ENCODE measurements around the gene KCNIP1. TPM values are rescaled to one million over a fixed set of nuclear protein-coding genes. Genes with fewer than 3 reads are reported as not detected.

Gene KCNIP1
- total RNA-seq, 4 donors from 2014 or later: 0.97 to 1.7 TPM; not detected in 2

DNA sequence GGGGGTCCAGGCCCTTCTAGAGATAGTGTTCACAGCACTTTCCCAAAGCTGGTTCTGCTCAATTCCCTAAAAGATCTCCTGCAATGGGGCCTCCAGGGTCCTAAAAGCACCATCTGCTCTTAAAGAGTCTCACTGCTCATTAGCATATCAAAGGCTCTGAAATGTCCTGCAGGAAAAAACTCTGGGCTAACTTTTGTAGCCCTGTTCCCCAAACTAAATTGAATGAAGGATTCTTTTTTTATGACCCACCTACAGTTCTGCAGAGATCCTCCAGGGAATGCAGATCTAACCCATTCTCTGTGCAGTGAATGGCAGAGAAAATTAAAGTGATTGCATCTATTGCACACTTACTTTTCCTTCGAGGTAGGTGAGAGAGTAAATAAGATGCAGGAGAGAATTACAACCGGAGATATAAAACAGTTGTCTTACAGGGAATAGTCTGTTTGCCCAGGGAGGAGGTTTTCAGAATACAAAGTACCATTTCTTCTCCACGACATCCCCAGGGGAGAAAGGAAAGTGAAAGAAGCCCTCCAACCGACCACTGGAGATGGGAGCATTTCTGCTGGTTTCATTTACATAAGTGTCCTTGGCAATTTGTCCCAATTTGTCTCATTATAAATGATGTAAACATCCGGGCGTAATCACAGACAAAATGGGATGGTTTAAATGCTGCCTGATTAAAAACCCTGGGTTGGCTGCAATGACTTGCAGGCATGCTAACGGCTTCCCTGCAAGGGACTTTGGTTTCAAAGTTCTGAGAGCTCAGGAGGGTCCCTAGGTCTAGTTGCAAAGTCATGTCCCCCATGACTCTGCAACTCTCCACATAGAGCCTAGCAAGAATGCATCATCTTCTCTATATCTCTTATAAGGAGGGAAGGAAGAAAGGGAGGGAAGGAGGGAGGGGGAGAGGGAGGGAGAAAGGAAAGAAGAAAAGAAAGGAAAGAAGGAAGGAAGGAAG, 114.0 kb downstream of the KCNIP1 start:
- intact Hi-C loops (cut with DNase I): no loop called here
- no peak for TF ChIP-seq POLR2A (IDR thresholded peaks at IDR 0.05; ENCODE audit: low read depth)
- no peak for TF ChIP-seq EP300 (IDR thresholded peaks at IDR 0.05)
- TF ChIP-seq, protein P1, sequence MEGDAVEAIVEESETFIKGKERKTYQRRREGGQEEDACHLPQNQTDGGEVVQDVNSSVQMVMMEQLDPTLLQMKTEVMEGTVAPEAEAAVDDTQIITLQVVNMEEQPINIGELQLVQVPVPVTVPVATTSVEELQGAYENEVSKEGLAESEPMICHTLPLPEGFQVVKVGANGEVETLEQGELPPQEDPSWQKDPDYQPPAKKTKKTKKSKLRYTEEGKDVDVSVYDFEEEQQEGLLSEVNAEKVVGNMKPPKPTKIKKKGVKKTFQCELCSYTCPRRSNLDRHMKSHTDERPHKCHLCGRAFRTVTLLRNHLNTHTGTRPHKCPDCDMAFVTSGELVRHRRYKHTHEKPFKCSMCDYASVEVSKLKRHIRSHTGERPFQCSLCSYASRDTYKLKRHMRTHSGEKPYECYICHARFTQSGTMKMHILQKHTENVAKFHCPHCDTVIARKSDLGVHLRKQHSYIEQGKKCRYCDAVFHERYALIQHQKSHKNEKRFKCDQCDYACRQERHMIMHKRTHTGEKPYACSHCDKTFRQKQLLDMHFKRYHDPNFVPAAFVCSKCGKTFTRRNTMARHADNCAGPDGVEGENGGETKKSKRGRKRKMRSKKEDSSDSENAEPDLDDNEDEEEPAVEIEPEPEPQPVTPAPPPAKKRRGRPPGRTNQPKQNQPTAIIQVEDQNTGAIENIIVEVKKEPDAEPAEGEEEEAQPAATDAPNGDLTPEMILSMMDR (IDR thresholded peaks at IDR 0.05): no peak
- no peak for TF ChIP-seq POLR2AphosphoS5 (IDR thresholded peaks at IDR 0.05)
- H3K36me3 ChIP-seq: no peaks in the 10 kb centered on the region
- H3K27me3 ChIP-seq: peaks cover 0 to 5% (median 0%) of the 10 kb centered on the region in 4 donors
- DNase-seq (ENCODE audit: extremely low spot score): no peak
- H3K9me3 ChIP-seq: no peaks in the 10 kb centered on the region
- peaks cover 0 to 7% (median 0%) of the 10 kb centered on the region in 4 donors for H3K4me1 ChIP-seq
- H3K4me3 ChIP-seq: no peak overlapping the region
- H3K27ac ChIP-seq (replicated peaks in 1 of 4): no peak overlapping the region
- 50% methylated on average over 7 of the region's 7 CpGs for WGBS

DNA sequence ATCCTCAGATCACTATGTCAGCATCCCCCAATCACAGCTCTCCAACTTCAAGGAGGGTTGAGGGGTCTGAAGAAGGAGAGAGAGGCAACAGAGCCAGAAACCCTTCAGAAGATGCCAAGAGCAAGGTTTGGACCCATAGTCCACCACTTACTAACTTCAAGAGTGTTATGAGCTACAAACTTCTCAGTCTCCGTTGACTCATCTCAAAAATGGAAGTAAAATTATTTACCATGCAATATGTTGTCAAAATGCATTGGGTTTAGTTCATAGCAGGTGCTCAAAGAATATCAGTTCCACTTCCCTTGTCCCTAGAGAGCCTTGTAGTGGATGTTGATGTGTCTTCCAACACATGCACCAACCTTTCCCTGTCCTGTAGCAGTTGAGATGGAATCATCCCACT, 116.0 kb downstream of the KCNIP1 start:
- WGBS: 77% methylated on average over 1 of the region's 1 CpG
- intact Hi-C loops (cut with DNase I): no loop called here
- Histone ChIP-seq H3K27ac (replicated peaks in 1 of 4) (no peak overlapping the region), H3K4me3 (no peak overlapping the region), H3K9me3 (no peaks in the 10 kb centered on the region), H3K4me1 (peaks cover 0 to 3% (median 0%) of the 10 kb centered on the region in 4 donors), H3K36me3 (no peaks in the 10 kb centered on the region), H3K27me3 (peaks cover 0 to 4% (median 0%) of the 10 kb centered on the region in 4 donors)
- DNase-seq (ENCODE audit: extremely low spot score): no peak
- TF ChIP-seq POLR2A (IDR thresholded peaks at IDR 0.05; ENCODE audit: low read depth) (no peak), POLR2AphosphoS5 (IDR thresholded peaks at IDR 0.05) (no peak), EP300 (IDR thresholded peaks at IDR 0.05) (no peak)
- TF ChIP-seq, protein P1 (IDR thresholded peaks at IDR 0.05): no peak

DNA sequence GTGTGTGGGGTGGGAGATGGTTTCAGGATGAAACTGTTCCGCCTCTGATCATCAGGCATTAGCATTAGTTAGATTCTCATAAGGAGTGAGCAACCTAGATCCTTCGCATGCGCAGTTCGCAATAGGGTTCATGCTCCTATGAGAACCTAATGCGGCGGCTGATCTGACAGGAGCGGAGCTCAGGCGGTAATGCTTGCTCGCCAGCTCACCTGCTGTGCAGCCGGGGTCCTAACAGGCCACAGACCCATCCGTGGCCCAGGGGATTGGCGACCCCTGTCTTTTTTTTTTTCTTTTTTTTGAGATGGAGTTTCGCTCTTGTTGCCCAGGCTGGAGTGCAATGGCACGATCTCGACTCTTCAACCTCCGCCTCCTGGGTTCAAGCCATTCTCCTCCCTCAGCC, 119.1 kb downstream of the KCNIP1 start:
- no peak for TF ChIP-seq POLR2AphosphoS5 (IDR thresholded peaks at IDR 0.05)
- TF ChIP-seq EP300 (IDR thresholded peaks at IDR 0.05): no peak
- no peak for TF ChIP-seq POLR2A (IDR thresholded peaks at IDR 0.05; ENCODE audit: low read depth)
- TF ChIP-seq, protein P1 (IDR thresholded peaks at IDR 0.05): no peak
- intact Hi-C loops (cut with DNase I): no loop called here

DNA sequence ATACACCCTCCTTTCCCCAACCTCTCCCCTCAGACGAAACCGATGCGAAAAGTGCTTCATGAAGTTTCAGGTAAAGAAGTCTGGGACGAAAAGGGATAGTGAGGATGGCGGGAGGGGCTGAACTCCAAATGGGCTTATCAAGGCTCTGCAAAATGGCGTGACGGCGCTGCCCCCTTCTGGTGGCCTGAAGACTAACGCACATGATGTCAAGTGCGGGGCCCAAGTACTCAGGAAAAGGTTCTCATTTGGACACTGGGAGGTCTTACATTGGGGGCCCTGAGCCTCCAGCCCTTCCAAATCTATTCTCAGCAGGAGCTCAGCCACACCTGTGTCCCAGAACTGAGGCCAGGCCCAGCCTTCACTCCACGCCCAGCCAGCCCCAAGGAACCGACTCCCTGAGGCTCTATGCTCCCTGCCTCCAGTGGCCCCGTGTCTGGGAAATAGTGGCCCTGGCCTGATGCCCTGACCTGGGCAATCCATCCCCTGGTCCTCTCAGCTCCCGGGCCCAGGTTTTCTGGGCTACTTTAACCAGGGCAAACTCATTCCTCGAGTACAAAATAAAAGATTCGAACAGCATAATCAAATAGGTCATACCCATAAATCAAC, 119.9 kb downstream of the KCNIP1 start:
- Histone ChIP-seq H3K4me3 (no peak overlapping the region), H3K9me3 (no peaks in the 10 kb centered on the region), H3K4me1 (no peaks in the 10 kb centered on the region), H3K27ac (replicated peaks in 1 of 4) (no peak overlapping the region), H3K36me3 (no peaks in the 10 kb centered on the region), H3K27me3 (peaks cover 0 to 4% (median 0%) of the 10 kb centered on the region in 4 donors)
- no peak for DNase-seq (ENCODE audit: extremely low spot score)
- intact Hi-C loops (cut with DNase I): no loop called here
- TF ChIP-seq, protein P1 (IDR thresholded peaks at IDR 0.05): peak; percentile 38 to 49 (median 47)
- no peak for TF ChIP-seq POLR2AphosphoS5 (IDR thresholded peaks at IDR 0.05)
- WGBS: 56% methylated on average over 15 of the region's 16 CpGs

More for the DNA sequence above, 119.1 kb downstream of the KCNIP1 start:
- no peak overlapping the region for H3K27ac ChIP-seq (replicated peaks in 1 of 4)
- no peak for DNase-seq (ENCODE audit: extremely low spot score)
- H3K9me3 ChIP-seq: no peaks in the 10 kb centered on the region
- WGBS: 95% methylated on average over 16 of the region's 16 CpGs
- no peaks in the 10 kb centered on the region for H3K36me3 ChIP-seq
- H3K4me1 ChIP-seq: no peaks in the 10 kb centered on the region
- H3K27me3 ChIP-seq: peaks cover 0 to 4% (median 0%) of the 10 kb centered on the region in 4 donors
- no peak overlapping the region for H3K4me3 ChIP-seq

All from esophagus muscularis mucosa (tissue), 4 donors.